ENCODE measurements around the gene MBD3. TPM values are rescaled to one million over a fixed set of nuclear protein-coding genes. Genes with fewer than 3 reads are reported as not detected.

Gene MBD3
- total RNA-seq, 4 donors from 2014 or later: 53.2 to 87.9 (median 69.0) TPM

- H3K36me3 ChIP-seq: peaks cover 53% of the 10 kb centered on the region
Observed at GRCh38 chr19:1609680-1610474, 17.2 kb upstream of the MBD3 start.

GRCh38 chr19:1609103-1609396 lies 16.4 kb upstream of the MBD3 start:
- no peaks in the 10 kb centered on the region for H3K27me3 ChIP-seq
- H3K36me3 ChIP-seq: peaks cover 45% of the 10 kb centered on the region
- DNase-seq (ENCODE audit: low spot score in 2 of 2): no peak
- H3K9me3 ChIP-seq: no peaks in the 10 kb centered on the region
- no peak for TF ChIP-seq CTCF (IDR thresholded peaks at IDR 0.05)
- TF ChIP-seq POLR2A (IDR thresholded peaks at IDR 0.05): no peak
- no peak for TF ChIP-seq EP300 (IDR thresholded peaks at IDR 0.05)
- TF ChIP-seq POLR2AphosphoS5 (IDR thresholded peaks at IDR 0.05): no peak
- H3K4me1 ChIP-seq: peaks cover 22% of the 10 kb centered on the region
- no peak overlapping the region for H3K4me3 ChIP-seq
- H3K27ac ChIP-seq: no peak overlapping the region
- 33% methylated on average over 10 of the region's 10 CpGs for WGBS

More at GRCh38 chr19:1609680-1610474, 17.2 kb upstream of the MBD3 start:
- no peak for DNase-seq (ENCODE audit: low spot score in 2 of 2)
- Histone ChIP-seq H3K27me3 (no peaks in the 10 kb centered on the region), H3K27ac (no peak overlapping the region), H3K4me3 (no peak overlapping the region), H3K9me3 (no peaks in the 10 kb centered on the region), H3K4me1 (peaks cover 14% of the 10 kb centered on the region)
- TF ChIP-seq POLR2AphosphoS5 (IDR thresholded peaks at IDR 0.05): no peak
- WGBS: 93% methylated on average over 9 of the region's 16 CpGs

GRCh38 chr19:1608359-1609102 lies 15.9 kb upstream of the MBD3 start:
- Histone ChIP-seq H3K4me1 (peaks cover 27% of the 10 kb centered on the region), H3K27ac (no peak overlapping the region), H3K4me3 (no peak overlapping the region), H3K27me3 (no peaks in the 10 kb centered on the region), H3K36me3 (peaks cover 39% of the 10 kb centered on the region), H3K9me3 (no peaks in the 10 kb centered on the region)
- no peak for TF ChIP-seq POLR2AphosphoS5 (IDR thresholded peaks at IDR 0.05)
- TF ChIP-seq CTCF (IDR thresholded peaks at IDR 0.05): no peak
- no peak for TF ChIP-seq POLR2A (IDR thresholded peaks at IDR 0.05)
- no peak for TF ChIP-seq EP300 (IDR thresholded peaks at IDR 0.05)
- DNase-seq (ENCODE audit: low spot score in 2 of 2): no peak
- WGBS: 54% methylated on average over 10 of the region's 23 CpGs

- H3K27me3 ChIP-seq: no peaks in the 10 kb centered on the region
- 15% methylated on average over 16 of the region's 16 CpGs for WGBS
- no peaks in the 10 kb centered on the region for H3K9me3 ChIP-seq
- DNase-seq (ENCODE audit: low spot score in 2 of 2): no peak
- peaks cover 40% of the 10 kb centered on the region for H3K4me1 ChIP-seq
- no peak for TF ChIP-seq EP300 (IDR thresholded peaks at IDR 0.05)
- no peak for TF ChIP-seq CTCF (IDR thresholded peaks at IDR 0.05)
- no peak for TF ChIP-seq POLR2AphosphoS5 (IDR thresholded peaks at IDR 0.05)
- H3K4me3 ChIP-seq: peak overlapping the region; percentile 70
- H3K36me3 ChIP-seq: peaks cover 22% of the 10 kb centered on the region
- H3K27ac ChIP-seq: peak overlapping the region; percentile 85
Observed at GRCh38 chr19:1606138-1606651, 13.5 kb upstream of the MBD3 start.

GRCh38 chr19:1605236-1606137 lies 12.8 kb upstream of the MBD3 start, which contains the start of gene UQCR11:
TSS of gene UQCR11 (minus strand) at chr19:1605462. CDS start at chr19:1605409, 53 bp downstream.
- H3K27me3 ChIP-seq: no peaks in the 10 kb centered on the region
- WGBS: under 1% methylated on average over 34 of the region's 79 CpGs
- peak within 1 kb of the TSS; percentile 70 for H3K4me3 ChIP-seq
- H3K4me1 ChIP-seq: peaks cover 40% of the 10 kb centered on the region
- peak in 1 of 3 donors; percentile 7 for TF ChIP-seq POLR2AphosphoS5 (IDR thresholded peaks at IDR 0.05)
- no peak for TF ChIP-seq POLR2A (IDR thresholded peaks at IDR 0.05)
- TF ChIP-seq CTCF (IDR thresholded peaks at IDR 0.05): peak; percentile 69 to 75
- peaks cover 15% of the 10 kb centered on the region for H3K36me3 ChIP-seq
- no peaks in the 10 kb centered on the region for H3K9me3 ChIP-seq
- peak; percentile 97 for DNase-seq (ENCODE audit: low spot score in 2 of 2)
- H3K27ac ChIP-seq: peak within 1 kb of the TSS; percentile 85
